Measurements from ENCODE around the gene JAM2. TPM values are rescaled to one million over a fixed set of nuclear protein-coding genes. Genes with fewer than 3 reads are reported as not detected.

JAM2 gene
- total RNA-seq, 1 experiment from 2014 or later, result 2.6 TPM

- no CpG with 5 or more reads among the region's 1 CpG for WGBS (ENCODE audit: extremely low coverage, insufficient read length, low lambda C conversion rate)
- no peak overlapping the region for H3K14ac ChIP-seq (ENCODE audit: insufficient read depth, low read length)
These were observed 7.4 kb downstream of the JAM2 start for GRCh38 chr21:25646474-25646873.

More at GRCh38 chr21:25646474-25646873, 7.4 kb downstream of the JAM2 start:
- Histone ChIP-seq H4K5ac (ENCODE audit: insufficient read length, low read depth, low read length) (no peak overlapping the region), H3K18ac (ENCODE audit: insufficient read length, low read depth, low read length) (no peak overlapping the region), H3K23ac (ENCODE audit: insufficient read length, low read depth, low read length) (no peak overlapping the region), H3K9ac (ENCODE audit: extremely low read depth, insufficient read length, low read length) (no peak overlapping the region), H2BK12ac (ENCODE audit: insufficient read length, low read depth, low read length) (no peak overlapping the region), H2AFZ (ENCODE audit: low read length) (no peak overlapping the region), H4K20me1 (ENCODE audit: control insufficient read depth, insufficient read depth, insufficient read length) (no peaks in the 10 kb centered on the region), H4K91ac (ENCODE audit: insufficient read length, low read depth, low read length) (no peak overlapping the region), H3K4ac (ENCODE audit: low read depth, low read length) (no peak overlapping the region), H4K8ac (replicated peaks; ENCODE audit: insufficient read length, low read depth, low read length) (no peak overlapping the region), H3T11ph (ENCODE audit: low read length) (no peak overlapping the region), H3K4me2 (ENCODE audit: insufficient read depth, insufficient read length, low read length) (no peak overlapping the region), H2BK120ac (ENCODE audit: low read depth, low read length, poor library complexity, severe bottlenecking) (no peak overlapping the region), H2BK5ac (ENCODE audit: insufficient read length, low read length) (no peak overlapping the region), H3K4me1 (ENCODE audit: insufficient read depth, low read length) (no peaks in the 10 kb centered on the region), H3K79me1 (ENCODE audit: insufficient read depth, low read depth, low read length, poor library complexity, severe bottlenecking) (no peaks in the 10 kb centered on the region), H2BK20ac (ENCODE audit: low read depth, low read length, poor library complexity, severe bottlenecking) (no peak overlapping the region), H2AK5ac (ENCODE audit: insufficient read length, low read length) (no peak overlapping the region), H3K23me2 (ENCODE audit: insufficient read length, low read depth, low read length, poor library complexity, severe bottlenecking) (no peaks in the 10 kb centered on the region), H3K79me2 (ENCODE audit: insufficient read depth, low read length) (no peaks in the 10 kb centered on the region), H3K9me3 (ENCODE audit: control insufficient read depth, low read depth, low read length) (no peaks in the 10 kb centered on the region), H2BK15ac (ENCODE audit: low read depth, low read length) (no peak overlapping the region), H3K27me3 (ENCODE audit: insufficient read depth, low read length) (no peaks in the 10 kb centered on the region), H3K56ac (ENCODE audit: insufficient read length, low read depth, low read length) (no peak overlapping the region), H3K27ac (ENCODE audit: insufficient read length, low read depth, low read length) (no peak overlapping the region)
- TF ChIP-seq CTCF (conservative IDR thresholded peaks at IDR 0.05), result no peak
- Mint-ChIP-seq H3K4me3 (no peak overlapping the region; a peak in 1 of 5 replicates), H3K9me3 (peaks cover 0 to 3% of the 10 kb centered on the region in 2 experiments; a peak in 1 of 5 replicates), H3K27me3 (ENCODE audit: low read depth) (peaks cover 14% of the 10 kb centered on the region), H3K27ac (peak overlapping the region in 1 of 3 experiments; percentile 29; a peak in 1 of 7 replicates), H3K4me1 (peaks cover 4 to 13% of the 10 kb centered on the region in 2 experiments), H3K36me3 (ENCODE audit: insufficient read depth in 1 of 3, low read depth in 3 of 3) (no peaks in the 10 kb centered on the region; a peak in 1 of 7 replicates)
- no peak for DNase-seq
